ENCODE results near the gene ICE2. TPM values are rescaled to one million over a fixed set of nuclear protein-coding genes. Genes with fewer than 3 reads are reported as not detected.
A peak's percentile ranks its signal among the peaks of the same experiment; 100 is the strongest.

The ICE2 gene
- total and polyA plus RNA-seq, 4 donors = 10.0 to 67.5 (median 23.6) TPM

DNA sequence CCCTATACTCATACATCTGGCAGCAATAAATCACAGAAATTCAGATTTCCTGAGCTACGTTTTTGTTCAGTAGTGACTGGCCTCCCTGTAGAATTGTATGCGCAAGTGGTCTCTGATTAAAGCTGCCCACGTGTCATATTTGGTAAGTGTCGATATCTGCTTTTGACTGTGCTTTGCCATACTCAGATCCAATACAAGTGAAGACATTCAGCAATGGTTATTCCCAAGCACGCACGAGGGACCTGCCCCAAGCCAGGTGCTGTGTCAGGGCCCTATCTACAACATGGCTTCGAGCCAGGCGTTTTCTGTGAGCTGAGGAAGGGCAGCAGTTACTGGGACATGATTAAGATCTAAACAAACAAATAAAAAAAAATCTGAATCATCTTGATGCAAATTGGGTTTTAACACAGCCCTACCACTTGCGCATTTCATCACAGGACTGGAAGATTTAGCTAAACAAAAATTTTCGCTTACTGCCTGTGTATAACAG is 47.2 kb upstream of the ICE2 start:
- Histone ChIP-seq H3K9me3 (ENCODE audit: control insufficient read depth in 4 of 4, insufficient read depth in 3 of 4, low read length in 3 of 4) (no peaks in the 10 kb centered on the region), H3K27ac (ENCODE audit: low read depth in 1 of 2, low read length in 1 of 2) (no peak overlapping the region), H3K36me3 (ENCODE audit: control insufficient read depth in 4 of 4, insufficient read depth in 4 of 4, low read length in 4 of 4) (peaks cover 0 to 4% (median 2%) of the 10 kb centered on the region in 4 donors), H3K27me3 (ENCODE audit: control insufficient read depth in 3 of 3, insufficient read depth in 3 of 3, low read length in 2 of 3) (no peaks in the 10 kb centered on the region), H3K4me3 (no peak overlapping the region), H3K9ac (ENCODE audit: insufficient read depth in 1 of 2, low read length in 2 of 2) (no peak overlapping the region), H3K4me1 (ENCODE audit: control insufficient read depth in 5 of 5, insufficient read depth in 5 of 5, low read length in 5 of 5) (peaks cover 0 to 25% (median 4%) of the 10 kb centered on the region in 5 donors)
- WGBS, 2 donors = 82 to 85% methylated on average over 10 of the region's 10 CpGs
- DNase-seq (no peak), ATAC-seq (ENCODE audit: insufficient read depth, low FRiP score) (no peak)
- TF ChIP-seq, protein P1, sequence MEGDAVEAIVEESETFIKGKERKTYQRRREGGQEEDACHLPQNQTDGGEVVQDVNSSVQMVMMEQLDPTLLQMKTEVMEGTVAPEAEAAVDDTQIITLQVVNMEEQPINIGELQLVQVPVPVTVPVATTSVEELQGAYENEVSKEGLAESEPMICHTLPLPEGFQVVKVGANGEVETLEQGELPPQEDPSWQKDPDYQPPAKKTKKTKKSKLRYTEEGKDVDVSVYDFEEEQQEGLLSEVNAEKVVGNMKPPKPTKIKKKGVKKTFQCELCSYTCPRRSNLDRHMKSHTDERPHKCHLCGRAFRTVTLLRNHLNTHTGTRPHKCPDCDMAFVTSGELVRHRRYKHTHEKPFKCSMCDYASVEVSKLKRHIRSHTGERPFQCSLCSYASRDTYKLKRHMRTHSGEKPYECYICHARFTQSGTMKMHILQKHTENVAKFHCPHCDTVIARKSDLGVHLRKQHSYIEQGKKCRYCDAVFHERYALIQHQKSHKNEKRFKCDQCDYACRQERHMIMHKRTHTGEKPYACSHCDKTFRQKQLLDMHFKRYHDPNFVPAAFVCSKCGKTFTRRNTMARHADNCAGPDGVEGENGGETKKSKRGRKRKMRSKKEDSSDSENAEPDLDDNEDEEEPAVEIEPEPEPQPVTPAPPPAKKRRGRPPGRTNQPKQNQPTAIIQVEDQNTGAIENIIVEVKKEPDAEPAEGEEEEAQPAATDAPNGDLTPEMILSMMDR (IDR thresholded peaks at IDR 0.05; ENCODE audit: control extremely low read depth, extremely low read depth) = no peak

DNA sequence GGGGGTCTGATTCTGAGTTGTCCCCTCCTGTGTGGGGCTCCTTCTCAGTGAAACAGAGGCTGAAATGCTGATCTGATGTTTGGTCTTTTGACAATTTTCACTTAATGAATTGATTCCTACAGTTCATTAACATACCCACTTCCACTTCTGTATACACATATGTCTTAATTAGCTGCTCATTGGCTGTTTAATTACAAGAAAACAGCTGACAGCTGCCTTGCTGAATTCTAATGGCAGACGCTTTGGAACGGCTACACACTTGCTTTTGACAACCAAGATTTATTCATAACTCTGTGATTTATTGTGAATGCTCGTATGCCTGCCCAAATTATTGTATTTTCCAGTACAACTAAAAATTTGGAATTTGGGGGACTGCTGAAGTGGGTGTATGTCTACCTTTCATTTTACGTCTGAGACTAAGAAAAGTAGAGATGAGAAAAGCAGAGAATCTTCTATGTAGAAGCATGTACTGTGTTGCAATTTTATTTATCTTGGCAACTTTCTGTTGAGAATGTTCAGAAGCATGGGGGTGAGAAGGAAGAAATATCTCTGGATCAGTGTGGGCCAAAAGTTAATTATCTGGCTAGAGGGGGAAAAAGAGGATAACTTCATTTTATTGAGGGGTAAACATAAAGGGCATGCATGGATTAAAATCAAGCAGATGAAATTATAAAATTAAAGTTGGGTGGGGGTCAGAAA is 46.5 kb upstream of the ICE2 start:
- TF ChIP-seq, protein P1 (IDR thresholded peaks at IDR 0.05; ENCODE audit: control extremely low read depth, extremely low read depth) = no peak
- Histone ChIP-seq H3K4me1 (ENCODE audit: control insufficient read depth in 5 of 5, insufficient read depth in 5 of 5, low read length in 5 of 5) (peaks cover 0 to 25% (median 4%) of the 10 kb centered on the region in 5 donors), H3K9me3 (ENCODE audit: control insufficient read depth in 4 of 4, insufficient read depth in 3 of 4, low read length in 3 of 4) (no peaks in the 10 kb centered on the region), H3K27me3 (ENCODE audit: control insufficient read depth in 3 of 3, insufficient read depth in 3 of 3, low read length in 2 of 3) (no peaks in the 10 kb centered on the region), H3K4me3 (no peak overlapping the region), H3K36me3 (ENCODE audit: control insufficient read depth in 4 of 4, insufficient read depth in 4 of 4, low read length in 4 of 4) (peaks cover 0 to 4% (median 2%) of the 10 kb centered on the region in 4 donors), H3K9ac (ENCODE audit: insufficient read depth in 1 of 2, low read length in 2 of 2) (no peak overlapping the region), H3K27ac (ENCODE audit: low read depth in 1 of 2, low read length in 1 of 2) (peak overlapping the region in 1 of 2 donors; percentile 33)
- no peak for ATAC-seq (ENCODE audit: insufficient read depth, low FRiP score)
- WGBS, 2 donors = 79 to 81% methylated on average over 4 of the region's 4 CpGs
- DNase-seq = peak in 2 of 3 donors; percentile 43 to 58

DNA sequence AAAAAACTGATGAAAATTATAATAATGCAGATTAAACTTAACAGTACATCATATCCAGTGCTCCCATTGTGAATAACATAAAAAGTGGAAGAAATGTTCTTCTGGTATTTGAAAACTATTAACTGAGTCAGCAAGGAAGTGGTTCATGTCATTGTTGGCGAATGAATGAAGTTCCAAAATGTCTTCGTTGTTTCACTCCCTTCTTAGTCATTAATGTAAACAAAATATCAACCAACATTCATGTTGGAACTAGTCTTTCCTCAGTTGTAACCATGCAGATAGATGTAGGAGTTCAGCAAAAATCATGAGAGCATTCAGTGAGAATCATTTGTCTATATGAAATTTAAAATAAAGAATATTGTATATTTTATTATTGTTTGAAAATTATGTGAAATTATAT is 44.1 kb upstream of the ICE2 start:
- no peak for DNase-seq
- TF ChIP-seq, protein P1 (IDR thresholded peaks at IDR 0.05; ENCODE audit: control extremely low read depth, extremely low read depth) = no peak
- H3K27ac ChIP-seq (ENCODE audit: low read depth in 1 of 2, low read length in 1 of 2) = no peak overlapping the region
- no peaks in the 10 kb centered on the region for H3K27me3 ChIP-seq (ENCODE audit: control insufficient read depth in 3 of 3, insufficient read depth in 3 of 3, low read length in 2 of 3)
- H3K9ac ChIP-seq (ENCODE audit: insufficient read depth in 1 of 2, low read length in 2 of 2) = no peak overlapping the region
- 50 to 63% methylated on average over 2 of the region's 2 CpGs for WGBS, 2 donors
- H3K4me1 ChIP-seq (ENCODE audit: control insufficient read depth in 5 of 5, insufficient read depth in 5 of 5, low read length in 5 of 5) = peaks cover 0 to 25% (median 4%) of the 10 kb centered on the region in 5 donors
- no peaks in the 10 kb centered on the region for H3K36me3 ChIP-seq (ENCODE audit: control insufficient read depth in 4 of 4, insufficient read depth in 4 of 4, low read length in 4 of 4)
- H3K4me3 ChIP-seq = no peak overlapping the region
- no peaks in the 10 kb centered on the region for H3K9me3 ChIP-seq (ENCODE audit: control insufficient read depth in 4 of 4, insufficient read depth in 3 of 4, low read length in 3 of 4)
- no peak for ATAC-seq (ENCODE audit: insufficient read depth, low FRiP score)

All from lung (tissue), 12 donors.